ENCODE measurements around the gene EFS.

GRCh38 chr14:23388996-23389395 is 24.0 kb upstream of the EFS start:
- no peak for TF ChIP-seq CTCF (IDR thresholded peaks at IDR 0.05; ENCODE audit: poor library complexity)
- no peak for TF ChIP-seq EZH2phosphoT487 (IDR thresholded peaks at IDR 0.05; ENCODE audit: low read depth, severe bottlenecking, unreplicated experiment)
- TF ChIP-seq EZH2 (IDR thresholded peaks at IDR 0.05; ENCODE audit: borderline replicate concordance) = no peak
